ENCODE measurements around the gene OBSL1.

Gene OBSL1

GRCh38 chr2:219571311-219572236 lies at the start of gene OBSL1:
Gene OBSL1, minus strand, starts transcription at chr2:219571539. Its CDS starts 307 bp downstream, at chr2:219571232.
- DNase-seq = peak; percentile 81

DNA sequence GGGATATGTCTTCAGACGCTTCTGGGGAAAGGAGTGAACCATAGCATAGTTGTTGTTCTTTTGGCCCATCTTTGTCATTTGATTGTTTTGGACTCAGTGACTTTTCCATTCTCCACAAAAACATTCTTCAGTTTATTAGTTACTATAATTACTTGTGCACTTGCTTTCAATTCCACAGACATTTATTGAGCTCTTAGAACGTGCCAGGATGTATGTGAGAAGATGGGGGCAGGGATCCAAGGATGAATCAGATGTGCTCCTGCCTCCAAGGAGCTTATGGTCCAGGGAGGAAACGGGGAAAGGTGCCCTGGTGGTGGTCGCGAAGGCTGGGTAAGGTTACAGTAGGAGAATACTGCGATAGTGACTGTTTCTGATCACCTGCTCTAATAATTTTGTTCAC lies 49.2 kb upstream of the OBSL1 start:
- no peak for DNase-seq

- no peak for DNase-seq
Observed at GRCh38 chr2:219619235-219619634, 47.9 kb upstream of the OBSL1 start.

GRCh38 chr2:219618733-219619122 lies 47.4 kb upstream of the OBSL1 start:
- DNase-seq = no peak

DNA sequence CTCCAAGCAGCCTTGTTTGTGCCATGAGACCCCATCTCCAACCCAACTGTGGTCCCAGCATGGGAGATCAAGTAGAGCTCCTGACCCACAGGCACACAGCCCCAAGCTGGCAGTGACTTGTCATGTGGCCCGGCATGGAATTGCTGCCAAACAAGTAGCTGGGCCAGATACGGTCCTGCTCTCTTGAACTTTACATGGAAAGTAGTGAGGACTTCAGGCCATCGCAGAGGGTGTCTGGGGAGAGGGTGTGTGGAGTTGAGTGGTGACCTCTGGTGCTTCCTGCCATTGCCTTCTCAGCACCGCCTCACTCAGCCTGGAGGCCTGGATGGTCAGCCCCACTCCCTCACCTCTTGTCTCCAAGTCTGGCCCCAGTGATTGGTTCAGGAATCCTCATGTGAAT lies 45.2 kb upstream of the OBSL1 start:
- no peak for DNase-seq

GRCh38 chr2:219615894-219616293 lies 44.6 kb upstream of the OBSL1 start:
- no peak for DNase-seq

GRCh38 chr2:219615036-219615435 lies 43.7 kb upstream of the OBSL1 start:
- no peak for DNase-seq

DNA sequence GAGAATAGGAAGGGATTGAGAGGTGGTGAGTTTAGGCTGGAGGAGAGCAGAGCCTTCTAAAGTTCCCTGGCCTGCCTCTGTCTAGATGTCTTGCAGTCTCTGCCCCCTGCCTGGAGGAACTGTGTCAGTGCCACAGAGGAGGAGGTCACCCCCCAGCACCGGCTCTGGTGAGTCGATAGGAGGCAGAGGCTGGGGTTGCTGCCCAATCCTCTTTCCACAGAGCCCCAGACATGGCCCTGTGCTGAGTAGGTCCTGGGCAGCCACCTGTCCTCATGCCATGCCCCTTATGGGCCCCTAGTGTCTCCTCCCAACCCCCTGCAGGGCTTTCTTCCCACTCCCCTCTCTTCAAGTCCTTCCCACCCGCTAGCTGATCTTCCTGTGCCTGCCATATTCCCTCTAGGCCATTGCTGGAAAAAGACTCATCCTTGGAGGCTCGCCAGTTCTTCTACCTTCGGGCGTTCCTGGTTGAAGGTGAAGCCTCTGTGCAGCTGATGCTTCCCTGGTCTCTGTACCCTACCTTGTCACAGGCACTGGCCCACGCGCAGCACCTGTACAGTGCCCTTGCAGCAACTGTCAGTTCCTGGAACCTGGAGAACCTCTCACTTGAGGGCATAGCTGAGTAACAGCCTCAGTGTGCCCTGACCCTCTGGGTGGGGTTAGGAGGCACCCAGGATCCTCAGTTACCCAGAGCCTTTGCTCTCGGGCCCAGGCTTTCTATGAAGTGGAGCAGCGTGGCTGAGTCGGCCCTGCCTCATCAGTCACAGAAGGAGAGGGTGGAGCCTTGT lies 42.9 kb upstream of the OBSL1 start:
- DNase-seq = no peak

DNA sequence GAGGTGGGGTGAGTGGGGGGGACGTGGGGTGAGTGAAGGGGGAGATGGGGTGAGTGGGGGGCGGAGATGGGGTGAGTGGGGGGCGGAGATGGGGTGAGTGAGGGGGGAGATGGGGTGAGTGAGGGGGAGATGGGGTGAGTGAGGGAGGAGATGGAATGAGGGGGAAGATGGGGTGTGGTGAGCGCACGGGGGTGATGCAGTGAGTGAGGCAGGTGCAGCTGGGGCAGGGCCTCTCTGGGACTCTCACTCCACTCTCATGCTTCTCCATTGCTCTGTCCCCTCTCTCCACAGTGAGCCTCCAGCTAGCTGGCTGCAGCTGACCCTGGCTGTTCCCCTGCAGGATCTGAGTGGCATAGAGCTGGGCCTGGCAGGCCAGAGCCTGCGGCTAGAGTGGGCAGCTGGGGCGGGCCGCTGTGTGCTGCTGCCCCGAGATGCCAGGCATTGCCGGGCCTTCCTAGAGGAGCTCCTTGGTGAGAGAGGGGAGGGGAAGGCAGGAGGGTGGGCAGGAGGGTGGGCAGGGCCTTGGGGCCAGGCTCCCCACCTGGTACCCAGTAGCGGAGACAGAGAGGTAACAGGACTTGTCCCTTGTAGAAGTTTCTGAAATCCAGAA lies 42.2 kb upstream of the OBSL1 start:
- DNase-seq = no peak

DNA sequence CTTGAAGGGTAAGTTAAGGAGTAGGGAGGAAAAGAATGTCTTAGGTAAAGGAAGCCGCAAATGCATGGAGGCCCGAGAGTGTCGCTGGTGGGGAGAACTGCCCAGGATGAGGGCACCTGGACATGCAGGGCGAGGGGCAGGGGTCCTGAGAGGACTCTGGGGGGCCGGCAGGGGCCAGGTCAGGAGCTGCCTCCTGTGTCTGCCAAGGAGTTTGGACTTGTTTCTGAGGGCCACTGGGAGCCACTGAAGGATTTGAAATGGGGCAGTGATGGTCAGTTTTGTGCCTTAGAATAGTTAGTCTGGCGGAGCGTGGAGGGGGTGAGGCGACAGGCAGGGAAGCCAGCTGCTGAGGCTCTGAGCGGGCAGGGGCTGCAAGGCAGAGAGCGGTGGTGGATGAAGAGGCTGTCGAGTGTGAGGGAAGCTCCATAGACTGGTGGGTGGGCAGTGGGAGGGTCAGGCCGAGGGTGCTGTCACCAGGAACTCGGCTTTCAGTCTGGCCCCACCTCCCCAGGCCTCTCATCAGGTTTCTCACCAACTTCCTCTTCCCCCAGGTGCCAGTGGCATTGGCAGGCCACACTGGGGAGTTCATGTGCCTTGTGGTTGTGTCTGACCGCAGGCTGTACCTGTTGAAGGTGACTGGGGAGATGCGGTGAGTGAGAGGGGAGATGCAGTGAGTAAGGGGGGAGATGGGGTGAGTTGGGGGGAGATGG lies 41.4 kb upstream of the OBSL1 start:
- DNase-seq = no peak

DNA sequence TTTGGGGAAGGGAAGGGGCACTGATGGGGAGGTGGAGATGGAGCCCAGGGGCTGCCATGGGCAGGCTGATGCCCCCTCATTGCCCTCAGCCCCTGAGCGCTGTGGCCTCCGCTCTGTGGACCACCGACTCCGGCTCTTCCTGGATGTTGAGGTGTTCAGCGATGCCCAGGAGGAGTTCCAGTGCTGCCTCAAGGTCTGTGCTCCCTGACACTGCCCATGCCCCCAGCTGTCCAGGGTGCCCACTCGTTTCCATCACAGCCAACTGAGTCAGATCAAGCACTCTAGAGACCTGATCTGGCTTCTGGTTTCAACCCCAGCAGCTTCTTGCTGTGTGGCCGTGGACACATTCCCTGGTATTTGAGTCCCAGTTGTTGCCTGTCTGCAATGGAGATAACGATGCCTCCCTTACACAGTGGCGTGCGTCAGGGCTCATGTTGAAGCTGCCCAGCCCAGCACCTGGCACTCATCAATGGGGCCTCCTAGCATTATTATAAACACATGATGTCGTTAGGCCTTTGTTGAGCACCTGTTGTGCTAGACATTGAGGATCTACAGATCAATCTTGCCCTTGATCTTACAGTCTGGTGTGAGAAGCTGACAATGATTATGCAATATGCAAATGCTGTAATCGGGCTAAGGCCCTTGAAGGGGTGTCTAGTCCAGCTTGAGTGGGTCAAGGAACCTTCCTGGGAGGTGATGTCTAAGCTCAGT lies 40.7 kb upstream of the OBSL1 start:
- no peak for DNase-seq

GRCh38 chr2:219611306-219611705 lies 40.0 kb upstream of the OBSL1 start:
- no peak for DNase-seq

DNA sequence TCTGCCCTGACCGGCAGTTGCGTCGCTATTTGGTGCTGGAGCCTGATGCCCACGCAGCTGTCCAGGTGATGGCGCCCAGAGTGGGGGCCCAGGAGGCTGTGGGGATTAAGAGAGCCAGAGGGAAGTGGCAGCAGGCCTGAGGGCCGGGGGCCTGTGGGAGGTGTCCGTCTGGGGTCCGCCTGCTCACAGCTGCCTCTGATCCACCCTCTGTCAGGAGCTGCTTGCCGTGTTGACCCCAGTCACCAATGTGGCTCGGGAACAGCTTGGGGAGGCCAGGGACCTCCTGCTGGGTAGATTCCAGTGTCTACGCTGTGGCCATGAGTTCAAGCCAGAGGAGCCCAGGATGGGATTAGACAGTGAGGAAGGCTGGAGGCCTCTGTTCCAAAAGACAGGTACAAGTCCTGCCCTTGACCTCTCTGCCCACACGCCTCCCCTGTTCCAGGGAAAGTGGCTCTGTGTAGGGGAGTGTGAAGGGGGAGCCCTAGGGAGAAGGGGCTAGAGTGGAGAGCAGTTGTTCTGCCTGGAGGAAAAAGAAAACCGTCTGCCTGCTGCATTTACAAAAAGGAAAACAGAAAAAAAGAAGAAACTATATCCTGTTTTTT lies 37.9 kb upstream of the OBSL1 start:
- DNase-seq = no peak

DNA sequence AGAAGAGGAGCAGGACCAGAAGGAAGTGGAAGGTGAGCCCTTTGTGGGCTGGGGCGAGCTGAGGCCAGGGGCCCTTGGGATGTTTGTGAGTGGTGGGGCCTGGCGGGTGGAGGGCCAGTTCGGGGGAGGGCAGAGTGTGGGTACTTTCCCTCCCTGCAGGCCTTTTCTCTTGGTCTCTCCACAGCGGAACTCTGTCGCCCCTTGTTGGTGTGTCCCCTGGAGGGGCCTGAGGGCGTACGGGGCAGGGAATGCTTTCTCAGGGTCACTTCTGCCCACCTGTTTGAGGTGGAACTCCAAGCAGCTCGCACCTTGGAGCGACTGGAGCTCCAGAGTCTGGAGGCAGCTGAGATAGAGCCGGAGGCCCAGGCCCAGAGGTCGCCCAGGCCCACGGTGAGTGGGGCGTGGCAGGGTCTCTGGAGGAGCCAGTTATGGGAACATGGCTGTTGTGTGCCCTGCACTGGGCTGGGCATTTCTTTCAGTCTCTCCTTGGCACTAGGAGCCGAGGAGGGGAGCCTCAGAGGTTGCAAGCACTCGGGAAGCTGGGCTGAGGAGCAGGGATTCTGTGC lies 37.1 kb upstream of the OBSL1 start:
- no peak for DNase-seq

- no peak for DNase-seq
Observed at GRCh38 chr2:219607931-219608330, 36.6 kb upstream of the OBSL1 start.

- DNase-seq = no peak
Observed at GRCh38 chr2:219605607-219605954, 34.2 kb upstream of the OBSL1 start.

GRCh38 chr2:219603771-219604170 lies 32.4 kb upstream of the OBSL1 start:
- DNase-seq = no peak

GRCh38 chr2:219598308-219599078 lies 27.2 kb upstream of the OBSL1 start:
- DNase-seq = no peak

DNA sequence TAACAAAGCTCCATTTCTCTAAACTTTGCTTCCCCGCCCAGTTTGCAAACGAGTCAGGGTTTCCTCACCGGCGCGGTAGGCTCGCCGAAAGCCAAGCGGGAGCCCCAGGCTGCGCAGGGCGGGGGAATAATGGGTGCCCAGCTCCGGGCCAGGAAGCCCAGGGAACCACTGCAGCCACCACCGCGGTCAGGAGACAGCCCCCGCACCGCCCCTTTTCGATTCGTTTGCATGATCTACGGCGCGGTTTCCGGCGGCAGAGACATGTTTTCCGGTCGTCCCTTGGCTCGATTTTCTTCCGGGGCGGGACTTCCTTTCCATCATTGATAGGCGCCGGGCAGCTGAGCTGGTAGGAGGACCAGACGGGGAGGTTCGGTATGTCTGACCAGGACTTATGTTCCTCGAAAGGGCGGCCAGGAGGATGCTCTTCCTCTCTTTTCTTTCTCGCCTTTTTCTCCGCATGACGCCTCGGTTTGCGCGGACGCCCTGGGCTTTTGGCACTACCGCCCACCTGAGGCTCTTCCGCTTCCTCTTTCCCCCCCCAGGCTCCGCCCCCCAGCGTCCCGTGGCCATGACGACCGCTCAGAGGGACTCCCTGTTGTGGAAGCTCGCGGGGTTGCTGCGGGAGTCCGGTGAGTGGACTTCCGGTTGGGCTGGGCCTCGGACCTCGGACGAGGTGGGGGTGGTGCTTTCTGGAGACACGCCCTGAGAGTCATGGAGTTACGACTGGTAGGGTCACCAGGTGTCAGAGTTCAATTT lies 26.4 kb upstream of the OBSL1 start, which contains the start of gene STK11IP:
TSS of gene STK11IP (plus strand) at position 306 of the 756 bp plus-strand sequence. CDS start at position 569, 263 bp downstream.
- peak; percentile 98 for DNase-seq

Data from fibroblast of upper back skin (primary cell).